ENCODE data around the gene MARF1.
A peak's percentile ranks its signal among the peaks of the same experiment; 100 is the strongest.
"Not testable (repeated sequence)": the region's sequence is repeated elsewhere in the genome, so short reads cannot be mapped to it uniquely, and the experiment has no call there.

MARF1 gene, protein sequence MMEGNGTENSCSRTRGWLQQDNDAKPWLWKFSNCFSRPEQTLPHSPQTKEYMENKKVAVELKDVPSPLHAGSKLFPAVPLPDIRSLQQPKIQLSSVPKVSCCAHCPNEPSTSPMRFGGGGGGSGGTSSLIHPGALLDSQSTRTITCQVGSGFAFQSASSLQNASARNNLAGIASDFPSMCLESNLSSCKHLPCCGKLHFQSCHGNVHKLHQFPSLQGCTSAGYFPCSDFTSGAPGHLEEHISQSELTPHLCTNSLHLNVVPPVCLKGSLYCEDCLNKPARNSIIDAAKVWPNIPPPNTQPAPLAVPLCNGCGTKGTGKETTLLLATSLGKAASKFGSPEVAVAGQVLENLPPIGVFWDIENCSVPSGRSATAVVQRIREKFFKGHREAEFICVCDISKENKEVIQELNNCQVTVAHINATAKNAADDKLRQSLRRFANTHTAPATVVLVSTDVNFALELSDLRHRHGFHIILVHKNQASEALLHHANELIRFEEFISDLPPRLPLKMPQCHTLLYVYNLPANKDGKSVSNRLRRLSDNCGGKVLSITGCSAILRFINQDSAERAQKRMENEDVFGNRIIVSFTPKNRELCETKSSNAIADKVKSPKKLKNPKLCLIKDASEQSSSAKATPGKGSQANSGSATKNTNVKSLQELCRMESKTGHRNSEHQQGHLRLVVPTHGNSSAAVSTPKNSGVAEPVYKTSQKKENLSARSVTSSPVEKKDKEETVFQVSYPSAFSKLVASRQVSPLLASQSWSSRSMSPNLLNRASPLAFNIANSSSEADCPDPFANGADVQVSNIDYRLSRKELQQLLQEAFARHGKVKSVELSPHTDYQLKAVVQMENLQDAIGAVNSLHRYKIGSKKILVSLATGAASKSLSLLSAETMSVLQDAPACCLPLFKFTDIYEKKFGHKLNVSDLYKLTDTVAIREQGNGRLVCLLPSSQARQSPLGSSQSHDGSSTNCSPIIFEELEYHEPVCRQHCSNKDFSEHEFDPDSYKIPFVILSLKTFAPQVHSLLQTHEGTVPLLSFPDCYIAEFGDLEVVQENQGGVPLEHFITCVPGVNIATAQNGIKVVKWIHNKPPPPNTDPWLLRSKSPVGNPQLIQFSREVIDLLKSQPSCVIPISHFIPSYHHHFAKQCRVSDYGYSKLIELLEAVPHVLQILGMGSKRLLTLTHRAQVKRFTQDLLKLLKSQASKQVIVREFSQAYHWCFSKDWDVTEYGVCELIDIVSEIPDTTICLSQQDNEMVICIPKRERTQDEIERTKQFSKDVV (N-terminal part only)

DNA sequence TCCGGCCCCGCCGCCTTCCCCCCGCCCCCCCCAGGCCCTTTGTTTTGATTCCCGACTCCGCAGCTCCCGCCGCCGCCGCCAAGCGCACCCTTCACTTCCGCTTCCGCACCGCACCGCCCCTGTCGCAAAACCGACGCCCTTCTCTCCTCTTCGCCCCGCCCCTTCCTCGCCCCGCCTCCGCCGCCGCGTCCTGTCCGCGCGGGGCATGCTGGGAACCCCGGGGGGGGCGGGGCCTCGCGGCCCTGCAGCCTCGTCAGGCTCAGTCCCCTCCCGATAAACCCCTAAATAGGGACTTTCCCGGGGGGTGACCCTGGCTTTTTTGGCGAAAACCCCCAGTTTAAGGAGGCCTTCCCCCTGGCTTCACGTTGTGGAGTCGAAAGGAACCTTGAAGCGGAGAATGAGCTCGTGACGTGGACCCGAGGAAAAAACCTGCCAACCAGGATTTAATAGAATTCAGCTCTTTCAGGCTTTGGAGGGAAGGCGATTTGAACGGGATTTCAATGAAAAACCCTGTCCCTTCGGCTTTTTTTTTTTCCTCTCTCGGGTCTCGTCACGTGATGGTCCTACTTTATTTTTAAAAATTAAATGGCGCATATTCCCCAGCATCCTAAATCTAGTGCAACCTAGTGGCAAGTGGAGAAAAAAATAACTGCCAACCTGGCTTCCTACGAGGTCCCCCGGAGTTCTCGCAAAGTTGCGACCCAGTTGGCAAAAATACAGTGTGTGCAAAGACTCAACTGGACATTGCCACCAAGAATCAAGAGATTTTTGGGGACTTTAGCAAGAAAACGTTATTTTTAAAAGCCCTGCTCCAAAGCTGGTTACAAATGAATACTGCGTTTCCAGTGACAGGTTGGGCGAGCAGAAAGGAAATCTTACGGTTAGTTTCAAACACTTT lies at the start of gene MARF1:
MARF1 (minus strand) TSS at position 107 of the 898 bp plus-strand sequence. CDS start 3,921 bp downstream, outside the sequence.
- DNase-seq = peak; percentile 97 to 100

DNA sequence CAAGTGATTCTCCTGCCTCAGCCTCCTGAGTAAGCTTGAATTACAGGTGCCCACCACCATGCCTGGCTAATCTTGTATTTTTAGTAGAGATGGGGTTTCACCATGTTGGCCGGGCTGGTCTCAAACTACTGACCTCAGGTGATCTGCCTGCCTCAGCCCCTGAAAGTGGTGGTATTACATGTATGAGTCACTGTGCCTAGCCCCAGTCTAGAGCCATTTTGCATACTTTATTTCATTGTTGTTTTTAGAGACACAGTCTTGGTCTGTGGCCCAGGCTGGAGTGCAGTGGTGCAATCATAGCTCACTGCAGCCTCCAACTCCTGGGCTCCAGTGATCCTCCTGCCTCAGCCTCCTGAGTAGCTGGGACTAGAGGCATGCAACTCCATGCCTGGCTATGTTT lies 49.6 kb upstream of the MARF1 start:
- DNase-seq = not testable (repeated sequence)

DNA sequence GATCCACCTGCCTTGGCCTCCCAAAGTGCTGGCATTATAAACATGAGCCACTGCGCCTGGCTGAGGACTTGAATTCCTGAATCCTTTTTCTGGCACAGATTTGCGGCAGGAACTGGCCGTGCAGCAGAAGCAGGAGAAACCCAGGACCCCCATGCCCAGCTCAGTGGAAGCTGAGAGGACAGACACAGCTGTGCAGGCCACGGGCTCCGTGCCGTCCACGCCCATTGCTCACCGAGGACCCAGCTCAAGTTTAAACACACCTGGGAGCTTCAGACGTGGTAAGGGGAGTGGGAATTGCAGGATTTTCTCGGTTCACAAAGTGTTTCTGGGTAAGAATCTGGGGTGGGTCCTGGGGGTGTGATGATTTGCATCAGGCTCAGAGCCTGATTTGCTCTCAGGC lies 48.1 kb upstream of the MARF1 start:
- no peak for DNase-seq

DNA sequence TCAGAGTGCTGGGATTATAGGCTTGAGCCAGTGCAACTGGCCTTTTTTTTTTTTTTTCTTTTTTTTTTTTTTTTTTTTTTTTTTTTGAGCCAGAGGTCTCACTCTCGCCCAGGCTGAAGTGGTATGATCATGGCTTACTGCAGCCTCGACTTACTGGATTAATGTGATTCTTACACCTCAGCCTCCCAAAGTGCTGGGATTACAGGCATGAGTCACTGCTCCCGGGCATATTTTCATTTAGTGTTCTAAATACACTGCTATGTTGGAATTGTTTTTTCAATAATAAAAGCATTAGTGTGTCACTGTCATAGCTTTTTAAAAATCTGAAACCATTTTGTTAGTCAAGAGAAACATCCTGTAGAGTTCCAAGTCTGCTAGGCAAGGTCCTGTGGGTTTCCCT lies 47.3 kb upstream of the MARF1 start:
- DNase-seq = no peak

DNA sequence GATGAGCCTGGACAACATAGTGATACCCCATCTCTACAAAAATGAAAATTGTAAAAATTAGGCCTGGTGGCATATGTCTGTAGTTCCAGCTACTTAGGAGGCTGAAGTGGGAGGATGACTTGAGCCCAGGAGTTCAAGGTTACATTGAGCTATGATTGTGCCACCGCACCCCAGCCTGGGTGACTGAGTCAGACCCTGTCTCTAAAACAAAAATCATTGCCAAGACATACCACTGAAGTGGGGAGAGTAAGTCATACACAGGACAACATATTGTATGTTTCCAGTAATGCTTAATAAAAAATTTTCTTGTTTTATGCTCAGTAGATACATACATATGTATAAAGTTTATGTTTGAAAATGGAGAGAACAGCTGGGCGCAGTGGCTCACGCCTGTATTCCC lies 46.3 kb upstream of the MARF1 start:
- DNase-seq = no peak

DNA sequence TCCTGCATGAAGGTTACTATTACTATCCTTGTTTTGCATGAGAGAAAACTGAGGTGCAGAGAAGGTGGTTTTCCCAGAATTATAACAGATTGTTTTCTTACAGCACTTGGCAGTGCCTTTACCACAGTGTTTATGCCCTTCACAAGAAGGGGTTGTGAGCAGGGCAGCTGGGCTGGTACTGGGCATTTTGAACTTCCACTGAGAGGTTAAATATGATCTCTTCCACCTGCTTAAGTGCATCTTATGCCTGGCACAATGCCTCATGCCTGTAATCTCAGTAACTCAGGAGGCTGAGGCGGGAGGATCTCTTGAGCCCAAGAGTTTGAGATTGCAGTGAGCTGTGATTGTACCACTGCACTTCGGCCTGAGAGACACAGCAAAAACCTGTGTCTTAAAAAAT lies 43.3 kb upstream of the MARF1 start:
- DNase-seq = no peak

DNA sequence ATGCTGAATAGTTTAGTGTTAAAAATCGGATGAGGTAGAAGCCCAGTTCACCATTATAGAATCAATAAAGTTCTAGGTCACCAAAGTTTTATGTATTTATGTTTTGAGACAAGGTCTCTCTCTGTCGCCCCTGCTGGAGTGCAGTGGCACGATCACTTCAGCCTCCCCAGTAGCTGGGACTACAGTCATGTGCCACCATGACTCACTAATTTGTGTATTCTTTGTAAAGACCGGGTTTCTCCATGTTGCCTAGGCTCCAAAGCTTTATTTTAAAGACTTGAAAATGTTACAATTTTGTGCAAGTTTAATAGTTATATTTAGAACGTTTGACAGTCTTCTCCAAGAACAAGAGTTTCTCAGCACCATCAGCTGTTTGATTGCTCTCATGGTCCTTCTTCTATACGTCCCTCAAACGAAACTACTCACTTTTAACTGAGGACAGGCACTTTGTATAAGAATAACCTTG lies 39.2 kb upstream of the MARF1 start:
- DNase-seq = peak; percentile 35 to 37

DNA sequence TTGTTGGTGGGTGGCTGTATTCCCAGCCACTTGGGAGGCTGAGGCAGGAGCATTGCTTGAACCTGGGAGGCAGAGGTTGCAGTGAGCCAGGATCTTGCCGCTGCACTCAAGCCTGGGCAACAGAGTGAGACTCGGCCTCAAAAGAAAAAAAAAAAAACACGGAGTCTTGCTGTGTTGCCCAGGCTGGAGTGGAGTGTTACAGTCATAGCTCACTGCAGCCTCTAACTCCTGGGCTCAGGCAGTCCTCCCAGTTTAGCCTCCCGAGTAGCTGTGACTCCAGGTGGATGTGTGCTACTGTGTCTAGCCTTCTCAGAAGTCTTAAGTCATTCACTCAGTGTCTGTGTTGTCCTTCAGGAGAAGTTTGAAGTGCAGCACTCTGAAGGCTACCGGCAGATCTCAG lies 34.5 kb upstream of the MARF1 start:
- DNase-seq = no peak

DNA sequence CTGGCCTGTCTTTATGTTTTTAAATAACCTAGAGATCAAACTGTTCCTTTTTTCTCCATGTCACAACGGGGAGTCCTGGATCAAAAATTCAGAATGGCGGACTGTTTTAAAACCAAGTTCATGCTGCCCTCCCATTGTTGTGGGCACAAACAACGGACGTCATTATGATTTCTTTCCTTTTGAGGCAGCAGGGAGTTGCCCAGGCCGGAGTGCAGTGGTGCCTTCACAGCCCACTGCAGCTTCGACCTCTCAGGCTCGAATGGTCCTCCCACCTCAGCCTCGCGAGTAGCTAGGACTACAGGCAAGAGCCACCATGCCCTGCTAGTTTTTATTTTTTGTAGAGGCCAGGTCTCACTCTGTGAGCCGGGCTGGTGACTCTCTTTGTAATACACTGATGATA lies 33.6 kb upstream of the MARF1 start:
- DNase-seq = no peak

DNA sequence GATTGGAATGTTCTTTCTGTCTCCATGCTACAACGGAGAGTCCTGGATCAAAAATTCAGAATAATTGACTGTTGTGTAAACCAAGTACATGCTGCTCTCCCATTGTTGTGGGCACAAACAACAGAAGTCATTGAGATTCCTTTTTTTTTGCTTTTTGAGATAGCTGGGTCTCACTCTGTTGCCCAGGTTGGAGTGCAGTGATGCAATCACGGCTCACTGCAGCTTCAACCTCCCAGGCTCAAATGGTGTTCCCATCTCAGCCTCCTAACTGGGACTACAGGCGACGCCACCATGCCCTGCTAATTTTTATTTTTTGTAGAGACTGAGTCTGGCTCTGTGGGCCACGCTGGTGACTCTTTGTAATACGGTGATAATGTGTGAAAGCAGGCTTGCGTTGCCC lies 31.6 kb upstream of the MARF1 start:
- DNase-seq = no peak

DNA sequence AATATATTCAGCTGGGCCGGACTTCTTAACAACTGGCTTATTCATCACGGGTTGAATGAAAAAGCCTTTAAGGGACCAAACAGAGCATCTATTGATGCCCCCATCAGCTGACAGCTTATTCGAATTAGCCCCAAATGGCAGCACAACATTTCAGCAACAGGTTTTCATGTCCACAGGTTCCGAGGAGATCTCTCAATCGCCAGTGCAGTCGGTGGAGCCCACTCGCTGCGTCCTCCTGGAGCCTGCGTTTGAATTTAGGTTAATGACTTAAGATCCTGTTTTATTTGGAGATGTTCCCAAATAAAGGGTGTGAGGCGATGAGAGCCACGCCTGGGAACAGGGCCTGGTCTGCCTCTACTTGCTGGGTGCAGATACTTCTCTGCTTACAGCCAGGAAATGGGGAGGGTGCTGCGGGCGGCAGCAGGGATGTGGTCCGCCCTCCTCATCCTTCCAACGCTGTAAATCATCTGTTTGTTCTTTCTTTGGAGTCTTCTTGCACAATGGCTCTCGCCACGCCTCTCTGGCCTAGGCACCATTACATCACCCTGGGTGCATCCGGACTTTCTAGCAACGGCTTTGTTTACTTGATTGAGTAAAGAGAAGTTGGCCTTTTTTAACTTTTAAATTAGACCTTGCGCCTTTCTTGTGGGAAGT lies 29.7 kb upstream of the MARF1 start:
- DNase-seq = peak; percentile 27 to 46

DNA sequence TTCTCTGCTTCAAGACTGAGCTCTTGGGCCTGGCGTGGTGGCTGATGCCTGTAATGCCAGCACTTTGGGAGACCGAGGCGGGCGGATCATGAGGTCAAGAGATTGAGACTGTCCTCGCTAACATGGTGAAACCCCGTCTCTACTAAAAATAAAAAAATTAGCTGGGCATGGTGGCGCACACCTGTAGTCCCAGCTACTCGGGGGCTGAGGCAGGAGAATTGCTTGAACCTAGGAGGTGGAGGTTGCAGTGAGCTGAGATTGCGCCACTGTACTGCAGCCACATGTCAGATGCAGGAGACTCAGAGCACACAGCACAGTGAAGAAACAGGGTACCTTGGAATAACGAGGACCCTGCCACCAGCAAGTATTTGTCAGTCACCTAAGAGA lies 29.2 kb upstream of the MARF1 start:
- not testable (repeated sequence) for DNase-seq

DNA sequence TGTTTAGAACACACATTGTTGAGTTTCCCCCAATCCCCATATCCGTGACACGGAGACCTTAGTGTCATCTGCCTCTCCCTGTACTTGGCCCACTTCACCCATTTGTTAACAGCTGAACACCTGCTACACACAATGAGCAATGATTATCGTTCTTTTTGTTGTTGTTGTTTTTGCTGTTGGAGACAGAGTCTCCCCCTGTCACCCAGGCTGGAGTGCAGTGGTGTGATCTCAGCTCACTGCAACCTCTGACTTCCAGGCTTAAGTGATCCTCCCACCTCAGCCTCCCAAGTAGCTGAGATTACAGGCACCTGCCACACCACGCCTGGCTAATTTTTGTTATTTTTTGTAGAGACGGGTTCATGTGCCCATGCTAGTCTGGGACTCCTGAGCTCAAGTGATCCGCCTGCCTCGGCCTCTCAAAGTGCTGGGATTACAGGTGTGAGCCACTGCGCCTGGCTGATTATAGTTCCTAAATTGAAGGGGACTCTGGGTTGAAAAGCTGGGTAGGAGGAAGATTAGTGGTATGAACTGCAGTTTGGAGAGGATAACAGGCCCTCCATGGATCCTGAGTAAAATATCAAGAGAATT lies 28.7 kb upstream of the MARF1 start:
- no peak for DNase-seq

DNA sequence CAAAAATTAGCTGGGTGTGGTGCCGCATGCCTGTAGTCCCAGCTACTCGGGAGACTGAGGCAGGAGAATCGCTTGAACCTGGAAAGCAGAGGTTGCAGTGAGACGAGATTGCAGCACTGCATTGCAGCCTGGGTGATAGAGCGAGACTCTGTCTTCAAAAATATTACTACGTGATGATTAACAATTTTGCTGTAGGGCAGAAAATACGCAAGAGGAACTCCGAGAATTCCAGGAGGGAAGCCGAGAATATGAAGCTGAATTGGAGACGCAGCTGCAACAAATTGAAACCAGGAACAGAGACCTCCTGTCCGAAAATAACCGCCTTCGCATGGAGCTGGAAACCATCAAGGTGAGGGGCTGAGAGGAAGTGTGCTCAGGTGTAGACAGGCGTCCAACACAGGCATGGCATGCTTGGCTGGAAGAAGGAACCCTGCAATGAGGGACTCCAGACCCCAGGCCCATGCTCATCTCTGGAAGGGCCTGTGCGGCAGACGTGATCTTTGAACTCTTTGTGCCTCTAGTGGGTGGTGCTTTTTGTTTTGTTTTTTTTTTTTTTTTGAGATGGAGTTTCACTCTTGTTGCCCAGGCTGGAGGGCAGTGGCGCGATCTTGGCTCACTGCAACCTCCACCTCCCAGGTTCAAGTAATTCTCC lies 24.3 kb upstream of the MARF1 start:
- DNase-seq = no peak

DNA sequence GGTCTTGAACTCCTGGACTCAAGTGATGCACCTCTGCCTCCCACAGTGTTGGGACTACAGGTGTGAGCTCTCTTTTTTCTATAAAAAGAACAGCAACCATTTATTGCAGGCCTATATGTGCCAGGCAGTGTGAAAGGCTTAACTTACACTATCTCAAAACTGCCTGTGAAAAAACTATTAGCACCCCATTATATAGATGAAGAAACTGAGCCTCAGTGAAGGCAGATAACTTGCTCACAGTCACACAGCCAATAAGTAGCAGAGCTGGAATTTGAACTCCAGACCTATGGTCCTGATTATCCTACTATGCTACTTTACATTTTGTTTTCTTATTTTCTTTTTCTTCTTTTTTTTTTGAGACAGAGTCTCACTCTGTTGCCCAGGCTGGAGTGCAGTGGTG lies 22.2 kb upstream of the MARF1 start:
- DNase-seq = no peak

DNA sequence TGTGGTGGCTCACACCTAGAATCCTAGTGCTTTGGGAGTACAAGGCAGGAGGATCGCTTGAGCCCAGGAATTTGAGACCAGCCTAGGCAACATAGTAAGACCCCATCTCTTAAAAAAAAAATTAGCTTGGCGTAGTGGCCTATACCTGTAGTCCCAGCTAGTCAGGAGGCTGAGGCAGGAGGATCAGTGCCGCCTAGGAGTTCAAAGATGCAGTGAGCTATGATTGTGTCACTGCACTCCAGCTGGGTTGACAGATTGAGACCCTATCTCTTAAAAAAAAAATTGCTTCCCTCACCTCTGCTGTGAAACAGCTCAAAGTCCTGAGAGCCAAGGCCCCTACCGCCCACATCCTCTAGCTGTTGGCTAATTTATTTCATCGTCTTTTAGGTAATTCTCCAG lies 17.2 kb upstream of the MARF1 start:
- DNase-seq = no peak

DNA sequence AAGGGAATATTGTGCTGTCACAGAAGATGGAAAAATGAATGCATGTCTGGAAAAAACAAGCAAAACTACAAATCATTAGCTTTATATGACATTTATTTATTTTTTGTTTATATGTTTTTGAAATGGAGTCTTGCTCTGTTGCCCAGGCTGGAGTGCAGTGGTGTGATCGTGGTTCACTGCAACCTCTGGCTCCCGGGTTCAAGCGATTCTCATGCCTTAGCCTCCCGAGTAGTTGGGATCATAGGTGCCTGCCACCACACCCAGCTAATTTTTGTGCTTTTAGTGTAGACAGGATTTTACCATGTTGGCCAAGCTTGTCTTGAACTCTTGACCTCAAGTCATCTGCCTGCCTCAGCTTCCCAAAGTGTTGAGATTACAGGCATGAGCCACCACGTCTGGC lies 15.6 kb upstream of the MARF1 start:
- no peak for DNase-seq

DNA sequence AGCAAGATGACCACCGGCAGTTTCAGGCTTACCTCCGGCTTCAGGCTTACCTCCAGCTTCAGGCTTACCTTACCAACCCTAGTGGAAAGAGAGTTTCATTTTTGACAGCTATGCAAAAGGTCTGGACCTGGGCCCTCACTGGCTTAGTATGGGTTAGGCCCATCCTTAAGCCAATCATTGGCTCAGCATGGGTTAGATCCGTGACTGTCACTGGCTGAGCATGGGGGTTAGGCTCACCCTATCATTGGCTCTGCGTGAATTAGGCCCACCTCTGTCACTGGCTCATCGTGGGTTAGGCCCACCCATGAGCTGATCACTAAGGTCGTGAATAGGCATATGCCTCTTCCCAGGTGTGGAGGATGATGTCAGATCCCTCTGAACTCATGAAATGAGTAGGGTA lies 15.2 kb upstream of the MARF1 start:
- no peak for DNase-seq

DNA sequence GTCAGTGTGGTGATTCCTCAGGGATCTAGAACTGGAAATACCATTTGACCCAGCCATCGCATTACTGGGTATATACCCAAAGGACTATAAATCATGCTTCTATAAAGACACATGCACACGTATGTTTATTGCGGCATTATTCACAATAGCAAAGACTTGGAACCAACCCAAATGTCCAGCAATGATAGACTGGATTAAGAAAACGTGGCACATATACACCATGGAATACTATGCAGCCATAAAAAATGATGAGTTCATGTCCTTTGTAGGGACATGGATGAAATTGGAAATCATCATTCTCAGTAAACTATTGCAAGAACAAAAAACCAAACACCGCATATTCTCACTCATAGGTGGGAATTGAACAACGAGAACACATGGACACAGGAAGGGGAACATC lies 12.6 kb upstream of the MARF1 start:
- DNase-seq = not testable (repeated sequence)

DNA sequence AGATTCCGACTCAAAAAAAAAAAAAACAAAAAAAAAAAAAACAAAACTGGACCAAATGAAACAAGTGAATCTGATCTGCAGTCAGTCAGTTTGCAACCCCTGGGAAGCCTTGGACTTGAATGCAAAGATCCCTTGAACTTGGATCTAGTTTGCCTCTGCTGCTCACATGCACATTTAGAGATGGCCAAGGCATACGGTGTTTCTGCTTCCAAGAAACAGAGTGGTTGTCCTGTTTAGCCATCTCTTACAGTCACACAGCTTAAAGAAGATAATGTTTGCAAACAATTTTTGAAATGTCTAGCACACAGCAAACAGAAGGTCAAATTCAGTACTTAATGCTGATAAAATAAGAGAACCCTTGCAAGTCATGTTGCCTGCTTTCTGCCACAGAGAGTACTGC lies 11.6 kb upstream of the MARF1 start:
- DNase-seq = no peak

DNA sequence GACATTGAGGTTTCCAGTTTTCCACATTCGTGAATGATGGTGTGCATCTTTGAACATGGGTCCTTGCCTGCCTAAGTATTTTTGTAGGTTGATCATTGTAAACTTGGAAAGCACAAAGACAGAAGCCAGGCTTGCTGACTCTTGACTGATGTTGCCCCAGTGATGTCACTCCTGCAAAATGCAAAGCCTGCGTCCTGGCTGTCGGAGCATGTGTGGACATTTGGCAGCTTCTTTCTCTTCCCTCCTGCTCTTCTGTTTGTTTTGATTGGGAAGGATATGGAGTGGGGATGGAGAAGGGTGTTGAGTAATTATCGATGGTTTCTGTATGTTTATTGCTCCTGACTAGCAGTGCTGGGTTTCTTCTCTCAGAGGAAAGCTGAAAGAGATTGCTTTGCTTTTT lies 10.3 kb upstream of the MARF1 start:
- DNase-seq = no peak

Data from stimulated activated CD4-positive, alpha-beta T cell treated with anti-CD3 and anti-CD28 coated beads, Interleukin-4, amount 100 ng/mL, for 4 hours (primary cell).